ENCODE data around the gene SEPTIN14. TPM values are rescaled to one million over a fixed set of nuclear protein-coding genes. Genes with fewer than 3 reads are reported as not detected.

SEPTIN14 gene
- total RNA-seq, 1 experiment from 2014 or later = not detected

DNA sequence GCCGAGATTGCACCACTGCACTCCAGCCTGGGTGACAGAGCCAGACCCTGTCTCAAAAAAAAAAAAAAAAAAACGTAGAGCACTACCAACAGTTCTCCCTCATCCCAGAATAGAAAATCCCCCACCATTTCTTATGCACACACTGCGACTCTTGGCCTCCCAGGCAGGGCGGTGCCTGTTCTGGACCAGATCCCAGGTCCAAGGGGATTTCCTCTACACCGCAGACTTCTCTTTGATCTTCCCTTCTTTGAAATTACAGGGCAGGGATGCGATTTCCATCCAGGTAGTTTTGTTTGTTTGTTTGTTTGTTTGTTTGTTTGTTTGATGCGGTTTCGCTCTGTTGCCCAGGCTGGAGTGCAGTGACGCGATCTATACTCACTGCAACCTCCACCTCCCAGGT is 91.8 kb downstream of the SEPTIN14 start:
- Histone ChIP-seq H3K79me2 (ENCODE audit: insufficient read depth, low read length) (no peaks in the 10 kb centered on the region), H3K9me3 (ENCODE audit: control insufficient read depth in 1 of 2, insufficient read depth in 1 of 2, low read depth in 1 of 2, low read length in 2 of 2) (no peaks in the 10 kb centered on the region), H3K4me1 (ENCODE audit: control insufficient read depth in 1 of 2, insufficient read depth in 2 of 2, low read length in 2 of 2) (peaks cover 4 to 6% of the 10 kb centered on the region in 2 experiments; a peak in 2 of 4 replicates), H3K4me2 (ENCODE audit: low read length) (no peak overlapping the region), H4K20me1 (ENCODE audit: insufficient read depth) (no peaks in the 10 kb centered on the region), H2AFZ (ENCODE audit: low read depth, low read length, poor library complexity, severe bottlenecking) (no peak overlapping the region), H3K27ac (ENCODE audit: low read depth, low read length) (no peak overlapping the region), H3K27me3 (ENCODE audit: insufficient read depth, low read length) (no peaks in the 10 kb centered on the region), H3K9me2 (ENCODE audit: insufficient read depth) (no peaks in the 10 kb centered on the region), H3K36me3 (ENCODE audit: control insufficient read depth in 1 of 2, insufficient read depth in 2 of 2, low read length in 2 of 2) (no peaks in the 10 kb centered on the region), H3K4me3 (replicated peaks in 1 of 2; ENCODE audit: low read depth in 1 of 2, low read length in 2 of 2) (no peak overlapping the region), H3K9ac (ENCODE audit: low read length) (no peak overlapping the region)
- ChIA-PET RAD21 (ENCODE audit: low non-redundant PET in 1 of 2, low total read pairs in 2 of 2, uncharacterized antibody in 2 of 2, unreplicated experiment in 2 of 2) (no interaction called here), CTCF (no interaction called here), POLR2A (no interaction called here)
- no TSS peak for BruUV-seq (replicated peaks)
- TF ChIP-seq EGR1 (IDR thresholded peaks at IDR 0.05; ENCODE audit: low read depth) = no peak
- no peak for TF ChIP-seq SIN3A (IDR thresholded peaks at IDR 0.05; ENCODE audit: low read depth)
- TF ChIP-seq EZH2 (IDR thresholded peaks at IDR 0.05) = no peak
- TF ChIP-seq, protein P1, sequence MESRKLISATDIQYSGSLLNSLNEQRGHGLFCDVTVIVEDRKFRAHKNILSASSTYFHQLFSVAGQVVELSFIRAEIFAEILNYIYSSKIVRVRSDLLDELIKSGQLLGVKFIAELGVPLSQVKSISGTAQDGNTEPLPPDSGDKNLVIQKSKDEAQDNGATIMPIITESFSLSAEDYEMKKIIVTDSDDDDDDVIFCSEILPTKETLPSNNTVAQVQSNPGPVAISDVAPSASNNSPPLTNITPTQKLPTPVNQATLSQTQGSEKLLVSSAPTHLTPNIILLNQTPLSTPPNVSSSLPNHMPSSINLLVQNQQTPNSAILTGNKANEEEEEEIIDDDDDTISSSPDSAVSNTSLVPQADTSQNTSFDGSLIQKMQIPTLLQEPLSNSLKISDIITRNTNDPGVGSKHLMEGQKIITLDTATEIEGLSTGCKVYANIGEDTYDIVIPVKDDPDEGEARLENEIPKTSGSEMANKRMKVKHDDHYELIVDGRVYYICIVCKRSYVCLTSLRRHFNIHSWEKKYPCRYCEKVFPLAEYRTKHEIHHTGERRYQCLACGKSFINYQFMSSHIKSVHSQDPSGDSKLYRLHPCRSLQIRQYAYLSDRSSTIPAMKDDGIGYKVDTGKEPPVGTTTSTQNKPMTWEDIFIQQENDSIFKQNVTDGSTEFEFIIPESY (IDR thresholded peaks at IDR 0.05; ENCODE audit: extremely low read depth, insufficient replicate concordance, low read length) = no peak
- no peak for TF ChIP-seq FOSL1 (IDR thresholded peaks at IDR 0.05; ENCODE audit: low read depth)
- TF ChIP-seq, protein P2, sequence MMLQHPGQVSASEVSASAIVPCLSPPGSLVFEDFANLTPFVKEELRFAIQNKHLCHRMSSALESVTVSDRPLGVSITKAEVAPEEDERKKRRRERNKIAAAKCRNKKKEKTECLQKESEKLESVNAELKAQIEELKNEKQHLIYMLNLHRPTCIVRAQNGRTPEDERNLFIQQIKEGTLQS (IDR thresholded peaks at IDR 0.05) = no peak
- TF ChIP-seq CBX3 (IDR thresholded peaks at IDR 0.05; ENCODE audit: low read depth) = no peak
- no peak for TF ChIP-seq JUND (IDR thresholded peaks at IDR 0.05)
- TF ChIP-seq, protein P3, sequence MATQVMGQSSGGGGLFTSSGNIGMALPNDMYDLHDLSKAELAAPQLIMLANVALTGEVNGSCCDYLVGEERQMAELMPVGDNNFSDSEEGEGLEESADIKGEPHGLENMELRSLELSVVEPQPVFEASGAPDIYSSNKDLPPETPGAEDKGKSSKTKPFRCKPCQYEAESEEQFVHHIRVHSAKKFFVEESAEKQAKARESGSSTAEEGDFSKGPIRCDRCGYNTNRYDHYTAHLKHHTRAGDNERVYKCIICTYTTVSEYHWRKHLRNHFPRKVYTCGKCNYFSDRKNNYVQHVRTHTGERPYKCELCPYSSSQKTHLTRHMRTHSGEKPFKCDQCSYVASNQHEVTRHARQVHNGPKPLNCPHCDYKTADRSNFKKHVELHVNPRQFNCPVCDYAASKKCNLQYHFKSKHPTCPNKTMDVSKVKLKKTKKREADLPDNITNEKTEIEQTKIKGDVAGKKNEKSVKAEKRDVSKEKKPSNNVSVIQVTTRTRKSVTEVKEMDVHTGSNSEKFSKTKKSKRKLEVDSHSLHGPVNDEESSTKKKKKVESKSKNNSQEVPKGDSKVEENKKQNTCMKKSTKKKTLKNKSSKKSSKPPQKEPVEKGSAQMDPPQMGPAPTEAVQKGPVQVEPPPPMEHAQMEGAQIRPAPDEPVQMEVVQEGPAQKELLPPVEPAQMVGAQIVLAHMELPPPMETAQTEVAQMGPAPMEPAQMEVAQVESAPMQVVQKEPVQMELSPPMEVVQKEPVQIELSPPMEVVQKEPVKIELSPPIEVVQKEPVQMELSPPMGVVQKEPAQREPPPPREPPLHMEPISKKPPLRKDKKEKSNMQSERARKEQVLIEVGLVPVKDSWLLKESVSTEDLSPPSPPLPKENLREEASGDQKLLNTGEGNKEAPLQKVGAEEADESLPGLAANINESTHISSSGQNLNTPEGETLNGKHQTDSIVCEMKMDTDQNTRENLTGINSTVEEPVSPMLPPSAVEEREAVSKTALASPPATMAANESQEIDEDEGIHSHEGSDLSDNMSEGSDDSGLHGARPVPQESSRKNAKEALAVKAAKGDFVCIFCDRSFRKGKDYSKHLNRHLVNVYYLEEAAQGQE (IDR thresholded peaks at IDR 0.05; ENCODE audit: low read depth) = no peak
- TF ChIP-seq POLR2AphosphoS5 (IDR thresholded peaks at IDR 0.05; ENCODE audit: low read depth, low read length) = no peak
- no peak for ATAC-seq
- DNase-seq (ENCODE audit: low read depth, low spot score) = no peak
- intact Hi-C loops (cut with micrococcal nuclease) = no loop called here
